VCaP (cell line): ENCODE data around the gene CCDC188.

Source experiments
- H3K27ac ChIP-seq: fragments of 450-650 bp; 2 replicates; pipeline ENCODE4 v1.5.1; 2017
- CTCF ChIP-seq: fragments of 450-650 bp; conservative IDR thresholded peaks from 2 replicates; pipeline ENCODE4 v1.5.1; 2017; ENCODE audit warnings: mild to moderate bottlenecking, moderate library complexity

Gene CCDC188

DNA sequence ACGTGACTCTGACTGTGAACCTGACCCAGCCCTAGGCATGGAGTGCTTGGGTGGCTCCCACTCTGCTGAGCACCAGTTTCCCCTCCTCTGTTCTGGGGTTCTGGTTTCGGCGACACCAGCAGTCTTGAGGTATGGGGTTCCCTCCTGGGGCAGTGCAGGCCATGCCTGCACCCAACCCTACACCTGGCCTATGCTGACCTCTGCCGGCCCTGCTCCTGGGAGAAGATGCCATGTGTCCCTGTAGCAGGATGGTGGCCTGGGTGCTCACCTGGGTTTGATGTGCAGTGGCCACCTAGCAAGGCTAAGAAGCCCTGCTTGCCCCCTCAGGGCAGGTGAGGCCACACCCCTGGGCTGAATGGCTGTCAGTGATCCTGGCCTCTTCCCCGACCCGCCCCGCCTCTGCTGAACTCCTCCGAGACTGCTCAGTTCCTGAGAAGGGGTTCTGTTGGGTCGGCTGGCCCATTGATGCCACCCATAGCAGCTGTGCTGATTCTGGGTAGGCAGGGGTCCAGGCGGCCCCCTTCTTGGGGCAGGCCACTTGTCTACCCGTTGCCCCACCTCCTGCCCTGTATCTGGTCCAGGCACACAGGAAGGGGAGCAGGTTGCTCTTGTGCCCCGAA, 16.8 kb downstream of the CCDC188 start:
- H3K27ac ChIP-seq = no peak overlapping the region
- no peak for TF ChIP-seq CTCF

DNA sequence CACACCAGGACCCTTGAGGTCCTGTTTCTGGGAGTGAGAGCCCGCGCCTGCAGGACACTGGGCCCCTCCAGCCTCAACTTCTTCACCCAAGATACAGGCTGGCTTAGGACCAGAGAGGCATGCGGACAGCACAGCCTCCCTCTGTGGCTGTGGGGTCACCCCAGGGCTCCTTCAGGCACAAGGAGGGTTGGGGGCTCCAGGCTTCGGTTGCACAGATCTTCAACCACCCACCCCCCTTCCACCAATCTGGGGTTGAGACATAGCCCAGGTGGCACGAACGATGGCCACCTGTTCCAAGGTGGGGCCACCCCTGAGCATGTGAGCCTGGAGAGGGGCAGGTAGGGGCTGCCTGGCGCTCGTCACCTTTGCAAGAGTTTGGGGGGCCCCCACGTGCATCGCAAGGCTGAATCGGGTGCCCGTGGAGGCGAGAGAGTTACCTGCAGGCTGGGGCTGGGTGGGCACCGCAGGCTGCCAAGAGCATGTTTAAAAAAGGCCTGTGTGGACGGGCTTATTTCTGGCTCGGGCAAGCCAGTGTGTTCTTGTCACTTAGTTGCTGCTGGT, 18.1 kb downstream of the CCDC188 start:
- TF ChIP-seq CTCF = no peak
- peak overlapping the region; percentile 92 for H3K27ac ChIP-seq

DNA sequence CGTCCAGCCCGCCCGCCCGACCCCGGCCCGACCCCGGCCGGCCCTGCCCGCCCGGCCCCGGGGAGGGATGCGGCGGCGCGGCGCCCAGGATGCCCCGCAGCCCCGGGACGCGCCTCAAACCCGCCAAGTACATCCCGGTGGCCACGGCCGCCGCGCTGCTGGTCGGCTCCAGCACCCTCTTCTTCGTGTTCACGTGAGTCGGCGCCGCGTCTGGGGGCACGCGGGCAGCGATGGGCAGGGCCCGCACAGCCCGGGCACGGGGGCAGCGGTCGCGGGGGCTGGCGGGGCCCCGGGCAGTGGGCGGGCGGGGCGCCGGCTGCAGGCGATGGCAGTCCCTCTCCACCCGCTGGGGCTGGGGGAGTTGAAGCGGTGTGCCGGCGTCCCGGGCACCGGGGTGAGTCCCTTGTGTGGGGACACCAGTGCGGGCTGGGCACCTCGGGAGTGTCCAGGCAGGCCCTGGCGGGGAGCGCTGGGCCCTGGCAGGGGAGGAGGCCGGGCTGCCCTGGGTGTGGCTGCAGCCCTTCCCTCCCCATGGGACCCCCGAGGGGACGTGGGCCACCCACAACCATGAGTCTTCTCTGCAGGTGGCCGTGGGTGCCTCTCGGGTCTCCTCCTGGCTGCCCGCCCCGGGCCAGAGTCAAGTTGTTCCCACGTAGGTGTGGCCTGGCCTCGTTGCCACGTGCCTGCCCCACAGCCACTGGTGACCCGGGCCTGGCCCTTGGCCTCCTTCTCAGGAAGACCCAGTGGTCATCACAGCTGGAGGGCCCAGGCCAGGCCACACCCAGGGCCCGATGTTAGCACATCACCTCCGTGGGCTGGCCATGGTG, 18.8 kb downstream of the CCDC188 start:
- peak overlapping the region; percentile 92 for H3K27ac ChIP-seq

DNA sequence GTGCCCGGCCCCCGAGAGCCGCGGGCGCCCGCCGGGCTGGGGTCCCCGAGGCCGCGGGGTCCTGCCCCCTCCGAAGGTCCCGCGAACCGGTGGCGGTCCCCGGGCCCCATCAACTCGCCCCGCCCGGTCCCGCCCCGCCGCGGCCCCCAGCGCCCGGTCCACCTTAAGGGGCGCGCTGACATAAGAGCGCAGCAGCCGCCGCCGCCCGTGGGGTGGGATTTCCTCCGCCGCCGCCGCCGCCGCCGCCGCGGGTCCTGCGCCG, 19.3 kb downstream of the CCDC188 start, which contains the start of gene ZDHHC8:
ZDHHC8 (plus strand) TSS at position 208 of the 262 bp plus-strand sequence. CDS start 144 bp downstream, outside the sequence.
- no peak for TF ChIP-seq CTCF
- peak within 1 kb of the TSS; percentile 92 for H3K27ac ChIP-seq

More for the DNA sequence above, 18.8 kb downstream of the CCDC188 start:
- no peak for TF ChIP-seq CTCF

DNA sequence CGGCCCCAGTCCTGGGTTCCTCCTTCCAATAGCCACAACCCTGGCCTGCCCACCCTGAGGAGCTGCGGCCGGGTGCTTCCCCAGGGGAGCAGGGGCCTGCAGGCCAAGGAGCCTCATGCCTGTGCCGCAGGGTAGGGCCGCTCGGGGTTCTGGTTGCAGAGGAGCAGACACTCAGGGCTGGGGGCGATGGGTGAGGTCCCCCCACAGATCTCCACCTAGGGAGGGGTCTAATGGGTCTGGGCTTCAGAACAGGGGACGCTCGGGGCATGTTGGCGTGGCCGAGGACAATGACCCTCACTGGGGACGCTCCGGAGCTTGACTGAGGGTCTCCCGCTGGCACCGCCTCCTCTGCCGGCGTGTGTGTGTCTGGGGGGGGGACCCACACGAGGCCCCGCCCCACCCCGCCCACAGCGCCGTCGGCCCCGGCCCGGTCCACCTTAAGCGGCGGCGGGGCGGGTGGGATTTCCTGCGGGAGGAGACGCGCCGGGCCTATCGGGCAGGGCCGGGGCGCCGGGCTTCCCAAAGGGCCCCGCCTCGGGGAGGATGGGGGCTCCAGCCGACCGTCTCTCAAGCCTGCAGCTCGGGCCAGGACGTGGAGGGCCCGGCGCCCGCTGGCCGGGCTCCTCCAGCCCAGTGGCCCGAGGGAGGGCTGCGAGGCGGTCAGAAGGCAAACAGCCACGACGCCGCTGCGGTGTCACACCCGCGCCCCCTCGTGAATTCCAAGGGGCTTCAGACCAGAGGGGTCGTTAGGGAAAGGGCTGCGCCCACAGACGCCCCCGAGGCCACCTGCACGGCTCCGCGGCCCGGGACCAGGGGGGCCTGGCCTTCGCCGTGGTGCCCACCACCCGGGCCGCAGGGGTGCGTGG, 19.9 kb downstream of the CCDC188 start:
- H3K27ac ChIP-seq = peak overlapping the region; percentile 92
- no peak for TF ChIP-seq CTCF

DNA sequence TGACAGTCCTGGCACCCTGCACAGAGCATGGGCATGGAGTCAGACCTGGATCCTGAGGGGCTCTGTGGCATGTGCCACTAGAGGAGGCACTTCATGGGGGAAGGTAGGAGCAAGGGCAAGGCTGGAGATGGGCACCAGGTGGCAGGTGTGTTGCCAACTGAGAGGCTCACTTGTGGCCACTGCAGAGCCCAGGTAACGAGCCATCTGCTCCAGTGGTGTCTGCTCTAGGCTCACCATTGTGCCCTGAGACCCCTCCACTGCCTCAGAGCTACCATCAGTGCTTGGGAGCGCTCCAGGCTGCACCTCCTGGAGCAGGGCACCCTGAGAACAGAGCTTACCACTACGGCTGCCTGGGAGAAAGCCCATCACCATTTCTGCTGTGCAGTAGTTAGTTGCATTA, 20.5 kb downstream of the CCDC188 start:
- H3K27ac ChIP-seq = peak overlapping the region; percentile 92
- TF ChIP-seq CTCF = peak; percentile 46

DNA sequence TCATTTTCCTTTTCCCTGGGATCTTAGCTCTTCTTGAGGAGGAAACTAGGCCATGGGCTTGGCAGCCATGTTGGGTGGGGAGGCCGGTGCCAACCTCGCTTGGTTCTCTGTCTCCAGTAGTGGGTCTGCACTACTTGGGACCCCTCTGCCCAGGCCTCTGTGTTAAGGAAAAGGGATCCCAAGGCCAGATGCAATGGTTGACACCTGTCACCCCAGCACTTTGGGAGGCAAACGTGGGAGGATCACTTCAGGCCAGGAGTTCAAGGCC, 21.2 kb downstream of the CCDC188 start:
- H3K27ac ChIP-seq = peak overlapping the region; percentile 92; the same call in 1 of the 2 replicates
- no peak for TF ChIP-seq CTCF
